B cell (primary cell): ENCODE measurements around the gene CKMT2. TPM values are rescaled to one million over a fixed set of nuclear protein-coding genes. Genes with fewer than 3 reads are reported as not detected.
"Not testable (repeated sequence)": the region's sequence is repeated elsewhere in the genome, so short reads cannot be mapped to it uniquely, and the experiment has no call there.

Experiments
- ATAC-seq: fragments of 200-7000 bp; cut with Tn5 transposase; one replicate; pipeline ENCODE4 v1.10.0; 2021; ENCODE audit warnings: low read depth, mild to moderate bottlenecking, moderate number of reproducible peaks, moderate library complexity
- CTCF ChIA-PET: fragments of 350-600 bp; sonication (Branson Sonifier 250); formaldehyde crosslinking; loops from one replicate; lab custom pipeline; 2021; ENCODE audit warnings: antibody characterized with exemption, inconsistent platforms; lab: Charles Lee
- POLR2A ChIA-PET: fragments of 350-600 bp; sonication (Branson Sonifier 250); formaldehyde crosslinking; loops from one replicate; lab custom pipeline; 2021; ENCODE audit warnings: antibody characterized with exemption; lab: Charles Lee
- DNase-seq: peaks from one replicate; pipeline ENCODE4 v3.0.0; 2013
- H2AFZ ChIP-seq: 2 replicates; pipeline ENCODE4 v1.6.1; 2012; ENCODE audit warnings: mild to moderate bottlenecking, low read depth, low read length; ENCODE audit not compliant: insufficient read depth, poor library complexity, severe bottlenecking
- H3K27ac ChIP-seq, 2 donors: 1 replicate in 1 of 2; 2 replicates in 1 of 2; pipeline ENCODE4 v1.5.1; 2012 to 2013; ENCODE audit warnings: low read length in 2 of 2, mild to moderate bottlenecking in 2 of 2, moderate library complexity in 1 of 2
- H3K27me3 ChIP-seq, 4 experiments: fragments of 200-600 bp in 1 of 4; sonication (generic) in 1 of 4; replicated peaks in 1 of 4; 1 replicate in 2 of 4; 2 replicates in 2 of 4; pipeline versions ENCODE4 v1.6.1 to v1.7.0; 2013 to 2016; ENCODE audit warnings: low read length in 3 of 4, mild to moderate bottlenecking in 2 of 4, mixed read lengths in 1 of 4, moderate library complexity in 1 of 4; ENCODE audit not compliant: insufficient read depth in 4 of 4, control insufficient read depth in 3 of 4; ENCODE audit errors: control extremely low read depth in 1 of 4
- H3K36me3 ChIP-seq, 2 experiments: replicated peaks in 1 of 2; 1 replicate in 1 of 2; 2 replicates in 1 of 2; pipeline versions ENCODE4 v1.6.1 to v1.7.1; 2013; ENCODE audit warnings: low read length in 1 of 2; ENCODE audit not compliant: insufficient read depth in 2 of 2, control insufficient read depth in 1 of 2; ENCODE audit errors: control extremely low read depth in 1 of 2, extremely low read depth in 1 of 2
- H3K4me1 ChIP-seq, 2 donors: fragments of 200-600 bp in 1 of 2; sonication (generic) in 1 of 2; 1 replicate in 1 of 2; 2 replicates in 1 of 2; pipeline versions ENCODE4 v1.5.1 to v1.6.1; 2013 to 2017; ENCODE audit warnings: low read length in 2 of 2; ENCODE audit not compliant: control insufficient read depth in 2 of 2, insufficient read depth in 2 of 2
- H3K4me2 ChIP-seq: replicated peaks from 2 replicates; pipeline ENCODE3; 2012; ENCODE audit warnings: mild to moderate bottlenecking, low read depth, low read length; ENCODE audit not compliant: poor library complexity, severe bottlenecking
- H3K4me3 ChIP-seq, 5 experiments: fragments of 200-600 bp in 1 of 5; sonication (generic) in 1 of 5; 1 replicate in 3 of 5; 2 replicates in 2 of 5; pipeline versions ENCODE4 v1.5.1 to v1.7.0; 2011 to 2016; ENCODE audit warnings: low read length in 4 of 5, mild to moderate bottlenecking in 4 of 5, low read depth in 2 of 5, control low read depth in 1 of 5, moderate library complexity in 1 of 5; ENCODE audit not compliant: insufficient read depth in 1 of 5; ENCODE audit errors: control extremely low read depth in 1 of 5, extremely low read depth in 1 of 5
- H3K79me2 ChIP-seq: fragments of 200-600 bp; sonication (generic); one replicate; pipeline ENCODE4 v1.6.0; 2016; ENCODE audit warnings: low read length; ENCODE audit not compliant: control insufficient read depth, insufficient read depth
- H3K9ac ChIP-seq: fragments of 200-600 bp; sonication (generic); 2 replicates; pipeline ENCODE4 v1.6.1; 2017; ENCODE audit warnings: mild to moderate bottlenecking, low read length, moderate library complexity
- H3K9me3 ChIP-seq, 3 donors: one replicate each; pipeline versions ENCODE4 v1.6.1 to v1.7.1; 2013; ENCODE audit warnings: low read length in 2 of 3; ENCODE audit not compliant: control insufficient read depth in 2 of 3, insufficient read depth in 1 of 3; ENCODE audit errors: control extremely low read depth in 1 of 3
- H4K20me1 ChIP-seq: 2 replicates; pipeline ENCODE4 v1.6.0; 2012; ENCODE audit warnings: mild to moderate bottlenecking, low read length; ENCODE audit not compliant: insufficient read depth, control insufficient read depth, poor library complexity, severe bottlenecking
- H3K27ac Mint-ChIP-seq: one replicate; pipeline ENCODE4 v1.8.0; 2021; ENCODE audit warnings: mixed read lengths
- H3K27me3 Mint-ChIP-seq: one replicate; pipeline ENCODE4 v1.8.0; 2021; ENCODE audit warnings: mixed read lengths
- H3K4me1 Mint-ChIP-seq: one replicate; pipeline ENCODE4 v1.8.0; 2021; ENCODE audit warnings: mixed read lengths
- H3K4me3 Mint-ChIP-seq: one replicate; pipeline ENCODE4 v1.8.0; 2021; ENCODE audit warnings: mixed read lengths
- H3K9me3 Mint-ChIP-seq: one replicate; pipeline ENCODE4 v1.8.0; 2022; ENCODE audit warnings: mixed read lengths; ENCODE audit not compliant: insufficient read depth
- EZH2 ChIP-seq: IDR thresholded peaks from 2 replicates; pipeline ENCODE4 v1.6.1; 2012; ENCODE audit warnings: borderline replicate concordance, low read depth, mild to moderate bottlenecking, moderate library complexity, low read length; ENCODE audit not compliant: insufficient read depth, poor library complexity, severe bottlenecking
- WGBS: methylation state at CpG from one replicate; pipeline ENCODE4 v1.1.5; 2013; ENCODE audit warnings: missing lambda C conversion rate; ENCODE audit not compliant: insufficient coverage; 5-methylcytosine and 5-hydroxymethylcytosine counted together
- intact Hi-C: fragments of 100-400 bp; cut with micrococcal nuclease; formaldehyde crosslinking; loops from one replicate; pipeline ENCODE4 v1.10.0; 2022
- polyA plus RNA-seq: library from polyadenylated mRNA; depleted of rRNA; stranded (reverse); fragments of >200 nt; gene quantifications from 2 replicates; pipeline ENCODE4 v1.2.3, GENCODE V29; 2012
- total RNA-seq, 2 donors: library from RNA; stranded (reverse); fragments of 120-200 nt in 1 of 2; gene quantifications; 1 replicate in 1 of 2; 2 replicates in 1 of 2; pipeline versions ENCODE4 v1.2.3 to v1.2.4, GENCODE V29; 2013 to 2022
- TF ChIP-seq, protein P1 (sequence below): fragments of 200-600 bp; IDR thresholded peaks from one replicate; pipeline ENCODE4 v1.8.0; 2022; ENCODE audit warnings: antibody characterized with exemption, mild to moderate bottlenecking

The CKMT2 gene
- total and polyA plus RNA-seq, 2 donors (not counting 1 experiment from before 2014, with no cell fraction given), result not detected

GRCh38 chr5:81292130-81292529 lies 59.0 kb downstream of the CKMT2 start:
- Histone ChIP-seq H3K27ac (peak overlapping the region in 1 of 2 donors; percentile 46), H3K4me1 (peaks cover 4 to 7% of the 10 kb centered on the region in 2 donors), H2AFZ (no peak overlapping the region), H3K4me3 (no peak overlapping the region), H3K9me3 (peaks cover 3 to 25% (median 19%) of the 10 kb centered on the region in 3 donors), H3K4me2 (no peak overlapping the region), H3K36me3 (no peaks in the 10 kb centered on the region), H3K27me3 (no peaks in the 10 kb centered on the region), H3K9ac (peak overlapping the region; percentile 3), H4K20me1 (no peaks in the 10 kb centered on the region), H3K79me2 (peaks cover 48% of the 10 kb centered on the region)
- TF ChIP-seq EZH2, result no peak
- TF ChIP-seq, protein P1, sequence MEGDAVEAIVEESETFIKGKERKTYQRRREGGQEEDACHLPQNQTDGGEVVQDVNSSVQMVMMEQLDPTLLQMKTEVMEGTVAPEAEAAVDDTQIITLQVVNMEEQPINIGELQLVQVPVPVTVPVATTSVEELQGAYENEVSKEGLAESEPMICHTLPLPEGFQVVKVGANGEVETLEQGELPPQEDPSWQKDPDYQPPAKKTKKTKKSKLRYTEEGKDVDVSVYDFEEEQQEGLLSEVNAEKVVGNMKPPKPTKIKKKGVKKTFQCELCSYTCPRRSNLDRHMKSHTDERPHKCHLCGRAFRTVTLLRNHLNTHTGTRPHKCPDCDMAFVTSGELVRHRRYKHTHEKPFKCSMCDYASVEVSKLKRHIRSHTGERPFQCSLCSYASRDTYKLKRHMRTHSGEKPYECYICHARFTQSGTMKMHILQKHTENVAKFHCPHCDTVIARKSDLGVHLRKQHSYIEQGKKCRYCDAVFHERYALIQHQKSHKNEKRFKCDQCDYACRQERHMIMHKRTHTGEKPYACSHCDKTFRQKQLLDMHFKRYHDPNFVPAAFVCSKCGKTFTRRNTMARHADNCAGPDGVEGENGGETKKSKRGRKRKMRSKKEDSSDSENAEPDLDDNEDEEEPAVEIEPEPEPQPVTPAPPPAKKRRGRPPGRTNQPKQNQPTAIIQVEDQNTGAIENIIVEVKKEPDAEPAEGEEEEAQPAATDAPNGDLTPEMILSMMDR, result no peak
- WGBS, result 0% methylated on average over 1 of the region's 2 CpGs
- intact Hi-C loops, result loop anchor here (10.0 kb wide), 1 partner anchor 607 kb away; no protein-coding TSS in a partner anchor
- no peaks in the 10 kb centered on the region for H3K27me3 Mint-ChIP-seq
- DNase-seq (no peak), ATAC-seq (no peak)
- peaks cover 18% of the 10 kb centered on the region for H3K9me3 Mint-ChIP-seq
- ChIA-PET POLR2A (no interaction called here), CTCF (interaction anchor here (1.0 to 1.2 kb wide), 2 partner anchors 10 to 11 kb away, joined by 3 read pairs; no protein-coding TSS in a partner anchor)
- no peak overlapping the region for H3K4me3 Mint-ChIP-seq
- H3K4me1 Mint-ChIP-seq, result peaks cover 22% of the 10 kb centered on the region
- H3K27ac Mint-ChIP-seq, result no peak overlapping the region

GRCh38 chr5:81294021-81294420 lies 60.9 kb downstream of the CKMT2 start:
- H3K4me3 ChIP-seq, H3K4me1 ChIP-seq, H3K27me3 ChIP-seq, H2AFZ ChIP-seq, CTCF ChIA-PET, H3K4me2 ChIP-seq, POLR2A ChIA-PET, H3K27ac Mint-ChIP-seq, H3K4me3 Mint-ChIP-seq, DNase-seq, H3K9ac ChIP-seq, H3K27ac ChIP-seq, H4K20me1 ChIP-seq, H3K36me3 ChIP-seq, ATAC-seq, H3K27me3 Mint-ChIP-seq: not testable (repeated sequence)
- peaks cover 3 to 25% (median 19%) of the 10 kb centered on the region in 3 donors for H3K9me3 ChIP-seq
- H3K79me2 ChIP-seq, result peaks cover 31% of the 10 kb centered on the region
- intact Hi-C loops, result loop anchor here (10.0 kb wide), 1 partner anchor 609 kb away; no protein-coding TSS in a partner anchor
- WGBS, result 72% methylated on average over 4 of the region's 5 CpGs
- Mint-ChIP-seq H3K9me3 (peaks cover 18% of the 10 kb centered on the region), H3K4me1 (peaks cover 20% of the 10 kb centered on the region)
